Activated T-helper 17 cell treated with anti-CD3 and anti-CD28 coated beads, Interleukin-2, amount 50 U/mL, for 72 hours (primary cell): Measurements from ENCODE around the gene DCDC1. TPM values are rescaled to one million over a fixed set of nuclear protein-coding genes. Genes with fewer than 3 reads are reported as not detected.
A peak's percentile ranks its signal among the peaks of the same experiment; 100 is the strongest.

Experiments
- ATAC-seq: fragments of 150-1000 bp; cut with Tn5 transposase; replicated peaks from 2 replicates; pipeline ENCODE4 v1.10.0; 2021; ENCODE audit warnings: mild to moderate bottlenecking, moderate library complexity
- H3K27ac Mint-ChIP-seq: one replicate; pipeline ENCODE4 v1.8.0; 2022; ENCODE audit warnings: mixed read lengths
- H3K27me3 Mint-ChIP-seq: one replicate; pipeline ENCODE4 v1.8.0; 2022; ENCODE audit warnings: mixed read lengths
- H3K36me3 Mint-ChIP-seq: one replicate; pipeline ENCODE4 v1.8.0; 2022; ENCODE audit warnings: low read depth, mild to moderate bottlenecking, mixed read lengths
- H3K4me1 Mint-ChIP-seq: one replicate; pipeline ENCODE4 v1.8.0; 2022; ENCODE audit warnings: mixed read lengths
- H3K4me3 Mint-ChIP-seq: one replicate; pipeline ENCODE4 v1.8.0; 2022; ENCODE audit warnings: mild to moderate bottlenecking, mixed read lengths
- H3K9me3 Mint-ChIP-seq: one replicate; pipeline ENCODE4 v1.8.0; 2022; ENCODE audit warnings: mixed read lengths
- total RNA-seq, 2 donors: library from RNA; stranded (reverse); gene quantifications; one replicate each; pipeline ENCODE4 v1.2.3, GENCODE V29; 2022

Gene DCDC1
- total RNA-seq, 2 donors from 2014 or later, result 0.11 to 0.26 TPM

- H3K27ac Mint-ChIP-seq, result no peak overlapping the region
- no peak overlapping the region for H3K4me3 Mint-ChIP-seq
- peak; percentile 39 for ATAC-seq
- H3K9me3 Mint-ChIP-seq, result no peaks in the 10 kb centered on the region
- no peaks in the 10 kb centered on the region for H3K36me3 Mint-ChIP-seq
- no peaks in the 10 kb centered on the region for H3K4me1 Mint-ChIP-seq
- peaks cover 16% of the 10 kb centered on the region for H3K27me3 Mint-ChIP-seq
These were observed 450.0 kb downstream of the DCDC1 start for GRCh38 chr11:30919389-30920152.

GRCh38 chr11:30917859-30918478 is 451.6 kb downstream of the DCDC1 start:
- H3K27me3 Mint-ChIP-seq, result peaks cover 21% of the 10 kb centered on the region
- no peak overlapping the region for H3K27ac Mint-ChIP-seq
- H3K9me3 Mint-ChIP-seq, result no peaks in the 10 kb centered on the region
- no peaks in the 10 kb centered on the region for H3K36me3 Mint-ChIP-seq
- H3K4me3 Mint-ChIP-seq, result no peak overlapping the region
- H3K4me1 Mint-ChIP-seq, result no peaks in the 10 kb centered on the region
- no peak for ATAC-seq

GRCh38 chr11:30917266-30917665 is 452.3 kb downstream of the DCDC1 start:
- no peak overlapping the region for H3K4me3 Mint-ChIP-seq
- H3K36me3 Mint-ChIP-seq, result no peaks in the 10 kb centered on the region
- no peak overlapping the region for H3K27ac Mint-ChIP-seq
- peaks cover 21% of the 10 kb centered on the region for H3K27me3 Mint-ChIP-seq
- no peaks in the 10 kb centered on the region for H3K9me3 Mint-ChIP-seq
- no peaks in the 10 kb centered on the region for H3K4me1 Mint-ChIP-seq
- no peak for ATAC-seq

- H3K9me3 Mint-ChIP-seq, result no peaks in the 10 kb centered on the region
- H3K4me3 Mint-ChIP-seq, result no peak overlapping the region
- no peak overlapping the region for H3K27ac Mint-ChIP-seq
- H3K36me3 Mint-ChIP-seq, result no peaks in the 10 kb centered on the region
- H3K4me1 Mint-ChIP-seq, result no peaks in the 10 kb centered on the region
- peaks cover 21% of the 10 kb centered on the region for H3K27me3 Mint-ChIP-seq
- no peak for ATAC-seq
These were observed 452.8 kb downstream of the DCDC1 start for GRCh38 chr11:30916764-30917163.

GRCh38 chr11:30914143-30914762 is 455.3 kb downstream of the DCDC1 start:
- Mint-ChIP-seq H3K27ac (no peak overlapping the region), H3K9me3 (no peaks in the 10 kb centered on the region), H3K27me3 (peaks cover 13% of the 10 kb centered on the region), H3K4me1 (no peaks in the 10 kb centered on the region), H3K36me3 (no peaks in the 10 kb centered on the region), H3K4me3 (no peak overlapping the region)
- ATAC-seq, result no peak

GRCh38 chr11:30911247-30911646 is 458.3 kb downstream of the DCDC1 start:
- ATAC-seq, result no peak

GRCh38 chr11:30908857-30909256 is 460.7 kb downstream of the DCDC1 start:
- peaks cover 4% of the 10 kb centered on the region for H3K27me3 Mint-ChIP-seq
- H3K27ac Mint-ChIP-seq, result no peak overlapping the region
- ATAC-seq, result no peak
- H3K4me3 Mint-ChIP-seq, result no peak overlapping the region
- no peaks in the 10 kb centered on the region for H3K4me1 Mint-ChIP-seq
- peaks cover 3% of the 10 kb centered on the region for H3K9me3 Mint-ChIP-seq
- no peaks in the 10 kb centered on the region for H3K36me3 Mint-ChIP-seq

More at GRCh38 chr11:30911247-30911646, 458.3 kb downstream of the DCDC1 start:
- peaks cover 3% of the 10 kb centered on the region for H3K9me3 Mint-ChIP-seq
- no peak overlapping the region for H3K27ac Mint-ChIP-seq
- H3K4me1 Mint-ChIP-seq, result no peaks in the 10 kb centered on the region
- H3K4me3 Mint-ChIP-seq, result no peak overlapping the region
- no peaks in the 10 kb centered on the region for H3K36me3 Mint-ChIP-seq
- peaks cover 8% of the 10 kb centered on the region for H3K27me3 Mint-ChIP-seq

GRCh38 chr11:30908272-30908671 is 461.3 kb downstream of the DCDC1 start:
- no peaks in the 10 kb centered on the region for H3K4me1 Mint-ChIP-seq

GRCh38 chr11:30902929-30903328 is 466.6 kb downstream of the DCDC1 start:
- Mint-ChIP-seq H3K4me3 (no peak overlapping the region), H3K36me3 (no peaks in the 10 kb centered on the region), H3K27me3 (no peaks in the 10 kb centered on the region), H3K9me3 (peaks cover 3% of the 10 kb centered on the region), H3K4me1 (no peaks in the 10 kb centered on the region), H3K27ac (no peak overlapping the region)
- ATAC-seq, result no peak

More at GRCh38 chr11:30908272-30908671, 461.3 kb downstream of the DCDC1 start:
- H3K4me3 Mint-ChIP-seq, result no peak overlapping the region
- no peak overlapping the region for H3K27ac Mint-ChIP-seq
- no peaks in the 10 kb centered on the region for H3K36me3 Mint-ChIP-seq
- ATAC-seq, result no peak
- no peaks in the 10 kb centered on the region for H3K27me3 Mint-ChIP-seq
- H3K9me3 Mint-ChIP-seq, result peaks cover 3% of the 10 kb centered on the region

- Mint-ChIP-seq H3K27me3 (no peaks in the 10 kb centered on the region), H3K9me3 (peaks cover 3% of the 10 kb centered on the region), H3K4me1 (no peaks in the 10 kb centered on the region), H3K36me3 (no peaks in the 10 kb centered on the region), H3K27ac (no peak overlapping the region), H3K4me3 (no peak overlapping the region)
- ATAC-seq, result no peak
These were observed 474.5 kb downstream of the DCDC1 start for GRCh38 chr11:30895046-30895445.

GRCh38 chr11:30893318-30893717 is 476.2 kb downstream of the DCDC1 start:
- Mint-ChIP-seq H3K36me3 (no peaks in the 10 kb centered on the region), H3K4me1 (no peaks in the 10 kb centered on the region), H3K27me3 (no peaks in the 10 kb centered on the region), H3K9me3 (peaks cover 4% of the 10 kb centered on the region), H3K4me3 (no peak overlapping the region), H3K27ac (no peak overlapping the region)
- no peak for ATAC-seq

GRCh38 chr11:30889143-30889794 is 480.3 kb downstream of the DCDC1 start:
- ATAC-seq, result no peak
- Mint-ChIP-seq H3K27me3 (no peaks in the 10 kb centered on the region), H3K27ac (no peak overlapping the region), H3K4me3 (no peak overlapping the region), H3K4me1 (no peaks in the 10 kb centered on the region), H3K9me3 (peaks cover 4% of the 10 kb centered on the region), H3K36me3 (no peaks in the 10 kb centered on the region)

- no peaks in the 10 kb centered on the region for H3K27me3 Mint-ChIP-seq
- no peak for ATAC-seq
- no peaks in the 10 kb centered on the region for H3K4me1 Mint-ChIP-seq
- no peak overlapping the region for H3K27ac Mint-ChIP-seq
- H3K4me3 Mint-ChIP-seq, result no peak overlapping the region
- no peaks in the 10 kb centered on the region for H3K9me3 Mint-ChIP-seq
- H3K36me3 Mint-ChIP-seq, result no peaks in the 10 kb centered on the region
These were observed 490.1 kb downstream of the DCDC1 start for GRCh38 chr11:30879322-30880005.

GRCh38 chr11:30878400-30878799 is 491.1 kb downstream of the DCDC1 start:
- Mint-ChIP-seq H3K27ac (no peak overlapping the region), H3K27me3 (no peaks in the 10 kb centered on the region), H3K4me3 (no peak overlapping the region), H3K4me1 (no peaks in the 10 kb centered on the region), H3K9me3 (no peaks in the 10 kb centered on the region), H3K36me3 (no peaks in the 10 kb centered on the region)
- no peak for ATAC-seq
